ENCODE data around the gene A4GALT. TPM values are rescaled to one million over a fixed set of nuclear protein-coding genes. Genes with fewer than 3 reads are reported as not detected.

A4GALT gene
- total RNA-seq, 1 experiment from 2014 or later = 6.9 TPM

DNA sequence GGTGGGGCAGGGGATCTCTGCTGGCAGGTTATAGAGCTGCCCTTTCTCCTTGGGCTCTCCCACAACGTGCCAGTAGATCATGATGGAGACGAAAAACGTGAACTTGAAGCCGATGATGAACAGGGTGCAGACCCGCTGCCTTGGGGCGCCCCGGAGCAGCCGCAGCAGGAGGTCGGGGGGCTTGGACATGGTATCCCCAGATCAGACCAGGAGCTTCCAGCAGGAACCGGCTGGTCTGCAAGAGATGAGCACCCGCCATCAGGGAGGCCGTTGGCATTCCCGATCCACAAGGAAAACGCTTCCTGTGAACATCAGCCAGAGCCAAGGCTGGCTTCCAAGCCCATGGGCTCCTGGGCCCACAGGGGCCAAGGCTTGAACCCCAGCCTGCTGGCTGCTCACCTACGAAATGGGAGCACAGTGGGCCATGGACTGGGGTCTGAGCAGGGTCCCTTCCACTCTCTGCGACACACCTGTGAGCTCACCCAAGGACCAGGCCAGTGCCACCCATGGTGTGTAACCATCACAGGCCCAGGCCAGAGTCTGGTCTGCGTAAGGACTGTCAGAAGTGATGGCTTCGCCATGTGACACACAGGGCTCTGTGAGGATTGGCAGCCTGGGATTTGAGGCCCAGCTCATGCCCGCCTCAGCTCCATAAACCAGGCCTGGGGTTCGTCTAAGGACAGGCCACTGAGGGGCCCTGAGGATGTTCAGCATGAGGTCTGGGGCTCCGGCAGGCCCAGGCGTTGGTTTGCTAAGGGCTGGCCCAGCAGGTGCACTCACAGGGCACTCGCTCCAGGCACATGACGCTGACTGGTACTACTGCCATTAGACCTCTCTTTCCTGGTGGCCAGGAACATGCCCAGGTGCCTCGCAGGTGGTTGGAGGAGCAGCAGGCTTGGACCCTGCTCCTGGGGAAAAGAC, 26.6 kb downstream of the A4GALT start:
- Histone ChIP-seq H3K27me3 (ENCODE audit: control insufficient read depth, insufficient read depth, low read length) (no peaks in the 10 kb centered on the region), H3K9me3 (ENCODE audit: control insufficient read depth, insufficient read depth, low read depth, low read length) (no peaks in the 10 kb centered on the region), H3K4me3 (ENCODE audit: low read depth in 2 of 2, low read length in 2 of 2) (no peak overlapping the region), H3K27ac (ENCODE audit: low read length) (no peak overlapping the region), H3K4me1 (ENCODE audit: control insufficient read depth, insufficient read depth, low read length) (peaks cover 3% of the 10 kb centered on the region), H3K36me3 (ENCODE audit: control insufficient read depth, insufficient read depth, low read length) (no peaks in the 10 kb centered on the region)
- ChIA-PET POLR2A (no interaction called here), CTCF (no interaction called here)
- in situ Hi-C loops (cut with HindIII; ENCODE audit: low pct_unique_long_range_greater_than_20kb, low sequenced_read_pairs) = no loop called here
- no peak for ATAC-seq
- TF ChIP-seq, protein P1, sequence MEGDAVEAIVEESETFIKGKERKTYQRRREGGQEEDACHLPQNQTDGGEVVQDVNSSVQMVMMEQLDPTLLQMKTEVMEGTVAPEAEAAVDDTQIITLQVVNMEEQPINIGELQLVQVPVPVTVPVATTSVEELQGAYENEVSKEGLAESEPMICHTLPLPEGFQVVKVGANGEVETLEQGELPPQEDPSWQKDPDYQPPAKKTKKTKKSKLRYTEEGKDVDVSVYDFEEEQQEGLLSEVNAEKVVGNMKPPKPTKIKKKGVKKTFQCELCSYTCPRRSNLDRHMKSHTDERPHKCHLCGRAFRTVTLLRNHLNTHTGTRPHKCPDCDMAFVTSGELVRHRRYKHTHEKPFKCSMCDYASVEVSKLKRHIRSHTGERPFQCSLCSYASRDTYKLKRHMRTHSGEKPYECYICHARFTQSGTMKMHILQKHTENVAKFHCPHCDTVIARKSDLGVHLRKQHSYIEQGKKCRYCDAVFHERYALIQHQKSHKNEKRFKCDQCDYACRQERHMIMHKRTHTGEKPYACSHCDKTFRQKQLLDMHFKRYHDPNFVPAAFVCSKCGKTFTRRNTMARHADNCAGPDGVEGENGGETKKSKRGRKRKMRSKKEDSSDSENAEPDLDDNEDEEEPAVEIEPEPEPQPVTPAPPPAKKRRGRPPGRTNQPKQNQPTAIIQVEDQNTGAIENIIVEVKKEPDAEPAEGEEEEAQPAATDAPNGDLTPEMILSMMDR (IDR thresholded peaks at IDR 0.05) = no peak
- TF ChIP-seq POLR2AphosphoS5 (IDR thresholded peaks at IDR 0.05; ENCODE audit: low read depth, low read length) = no peak
- TF ChIP-seq, protein P2, sequence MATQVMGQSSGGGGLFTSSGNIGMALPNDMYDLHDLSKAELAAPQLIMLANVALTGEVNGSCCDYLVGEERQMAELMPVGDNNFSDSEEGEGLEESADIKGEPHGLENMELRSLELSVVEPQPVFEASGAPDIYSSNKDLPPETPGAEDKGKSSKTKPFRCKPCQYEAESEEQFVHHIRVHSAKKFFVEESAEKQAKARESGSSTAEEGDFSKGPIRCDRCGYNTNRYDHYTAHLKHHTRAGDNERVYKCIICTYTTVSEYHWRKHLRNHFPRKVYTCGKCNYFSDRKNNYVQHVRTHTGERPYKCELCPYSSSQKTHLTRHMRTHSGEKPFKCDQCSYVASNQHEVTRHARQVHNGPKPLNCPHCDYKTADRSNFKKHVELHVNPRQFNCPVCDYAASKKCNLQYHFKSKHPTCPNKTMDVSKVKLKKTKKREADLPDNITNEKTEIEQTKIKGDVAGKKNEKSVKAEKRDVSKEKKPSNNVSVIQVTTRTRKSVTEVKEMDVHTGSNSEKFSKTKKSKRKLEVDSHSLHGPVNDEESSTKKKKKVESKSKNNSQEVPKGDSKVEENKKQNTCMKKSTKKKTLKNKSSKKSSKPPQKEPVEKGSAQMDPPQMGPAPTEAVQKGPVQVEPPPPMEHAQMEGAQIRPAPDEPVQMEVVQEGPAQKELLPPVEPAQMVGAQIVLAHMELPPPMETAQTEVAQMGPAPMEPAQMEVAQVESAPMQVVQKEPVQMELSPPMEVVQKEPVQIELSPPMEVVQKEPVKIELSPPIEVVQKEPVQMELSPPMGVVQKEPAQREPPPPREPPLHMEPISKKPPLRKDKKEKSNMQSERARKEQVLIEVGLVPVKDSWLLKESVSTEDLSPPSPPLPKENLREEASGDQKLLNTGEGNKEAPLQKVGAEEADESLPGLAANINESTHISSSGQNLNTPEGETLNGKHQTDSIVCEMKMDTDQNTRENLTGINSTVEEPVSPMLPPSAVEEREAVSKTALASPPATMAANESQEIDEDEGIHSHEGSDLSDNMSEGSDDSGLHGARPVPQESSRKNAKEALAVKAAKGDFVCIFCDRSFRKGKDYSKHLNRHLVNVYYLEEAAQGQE (IDR thresholded peaks at IDR 0.05; ENCODE audit: insufficient read depth in 1 of 2, low read depth in 2 of 2, low read length in 1 of 2) = no peak
- no peak for TF ChIP-seq SIN3A (IDR thresholded peaks at IDR 0.05; ENCODE audit: borderline replicate concordance, insufficient read depth, low read depth, low read length)
- no peak for TF ChIP-seq TCF7L2 (IDR thresholded peaks at IDR 0.05; ENCODE audit: low read depth, low read length)
- DNase-seq (ENCODE audit: low read depth, low spot score) = no peak
- BruUV-seq (replicated peaks) = no TSS peak
- intact Hi-C loops (cut with micrococcal nuclease; ENCODE audit: unreplicated experiment) = no loop called here

DNA sequence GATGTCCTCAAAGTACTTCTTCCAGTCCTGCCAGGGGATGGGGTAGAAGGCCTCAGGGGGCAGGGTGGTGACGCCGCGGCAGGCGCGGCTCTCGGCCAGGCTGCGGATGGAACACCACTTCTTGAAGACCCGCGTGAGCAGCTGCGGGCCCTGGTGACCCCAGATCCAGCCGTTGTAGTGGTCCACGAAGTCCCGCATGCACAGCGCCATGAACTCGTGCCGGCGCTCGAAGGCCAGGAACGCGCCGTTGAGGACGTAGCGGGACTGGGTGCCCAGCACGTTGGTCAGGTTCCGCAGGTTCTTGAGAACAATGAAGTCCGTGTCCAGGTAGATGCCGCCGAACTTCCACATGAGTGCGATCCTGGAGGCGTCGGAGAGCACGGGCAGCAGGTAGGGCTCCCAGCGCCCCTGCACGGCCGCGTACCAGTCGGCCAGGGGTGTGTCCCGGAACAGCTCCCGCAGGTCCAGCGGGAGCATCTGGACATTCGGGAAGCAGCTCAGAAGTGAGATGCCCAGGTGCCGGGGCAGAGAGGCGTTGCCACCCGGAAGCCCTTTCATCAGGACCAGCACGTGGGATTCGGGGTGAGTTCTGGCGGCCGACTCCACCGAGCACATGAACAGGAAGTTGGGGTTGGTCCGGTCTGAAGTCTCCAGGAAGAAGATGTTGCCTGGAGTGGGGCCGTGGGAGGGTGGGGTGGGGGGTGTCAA, 27.5 kb downstream of the A4GALT start:
- Histone ChIP-seq H3K27me3 (ENCODE audit: control insufficient read depth, insufficient read depth, low read length) (no peaks in the 10 kb centered on the region), H3K4me3 (ENCODE audit: low read depth in 2 of 2, low read length in 2 of 2) (no peak overlapping the region), H3K36me3 (ENCODE audit: control insufficient read depth, insufficient read depth, low read length) (no peaks in the 10 kb centered on the region), H3K27ac (ENCODE audit: low read length) (no peak overlapping the region), H3K9me3 (ENCODE audit: control insufficient read depth, insufficient read depth, low read depth, low read length) (no peaks in the 10 kb centered on the region), H3K4me1 (ENCODE audit: control insufficient read depth, insufficient read depth, low read length) (peaks cover 7% of the 10 kb centered on the region)
- ChIA-PET CTCF (no interaction called here), POLR2A (no interaction called here)
- no TSS peak for BruUV-seq (replicated peaks)
- in situ Hi-C loops (cut with HindIII; ENCODE audit: low pct_unique_long_range_greater_than_20kb, low sequenced_read_pairs) = no loop called here
- ATAC-seq = no peak
- TF ChIP-seq, protein P1 (IDR thresholded peaks at IDR 0.05) = no peak
- TF ChIP-seq SIN3A (IDR thresholded peaks at IDR 0.05; ENCODE audit: borderline replicate concordance, insufficient read depth, low read depth, low read length) = no peak
- no peak for TF ChIP-seq TCF7L2 (IDR thresholded peaks at IDR 0.05; ENCODE audit: low read depth, low read length)
- TF ChIP-seq, protein P2 (IDR thresholded peaks at IDR 0.05; ENCODE audit: insufficient read depth in 1 of 2, low read depth in 2 of 2, low read length in 1 of 2) = no peak
- no peak for TF ChIP-seq POLR2AphosphoS5 (IDR thresholded peaks at IDR 0.05; ENCODE audit: low read depth, low read length)
- no peak for DNase-seq (ENCODE audit: low read depth, low spot score)
- intact Hi-C loops (cut with micrococcal nuclease; ENCODE audit: unreplicated experiment) = no loop called here
